Ovary (tissue), 9 donors: ENCODE measurements around the gene ABCA1. TPM values are rescaled to one million over a fixed set of nuclear protein-coding genes. Genes with fewer than 3 reads are reported as not detected.

Source experiments
- DNase-seq, 5 donors: peaks; one replicate each; pipeline ENCODE4 v3.0.0-alpha.2; 2019 to 2020
- H3K27ac ChIP-seq, 2 donors: fragments of 200-600 bp; one replicate each; pipeline versions ENCODE4 v1.5.1 to v1.8.0; 2019 to 2022
- H3K27me3 ChIP-seq: fragments of 200-600 bp; one replicate; pipeline ENCODE4 v1.8.0; 2022
- H3K36me3 ChIP-seq: fragments of 200-600 bp; sonication (generic); one replicate; pipeline ENCODE4 v1.5.1; 2019
- H3K4me1 ChIP-seq: one replicate; pipeline ENCODE4 v1.8.1; 2013; ENCODE audit warnings: mild to moderate bottlenecking, moderate library complexity; ENCODE audit not compliant: insufficient read depth
- H3K4me3 ChIP-seq: fragments of 200-600 bp; sonication (generic); one replicate; pipeline ENCODE4 v1.5.1; 2017
- H3K9me3 ChIP-seq, 2 donors: fragments of 200-600 bp in 1 of 2; sonication (generic) in 1 of 2; one replicate each; pipeline versions ENCODE4 v1.5.1 to v1.8.1; 2013 to 2019; ENCODE audit warnings: mild to moderate bottlenecking in 1 of 2, moderate library complexity in 1 of 2
- EP300 ChIP-seq: sonication (generic); formaldehyde crosslinking; IDR thresholded peaks from one replicate; pipeline ENCODE4 v1.6.1; 2017; ENCODE audit warnings: antibody characterized with exemption
- POLR2A ChIP-seq: fragments of 450-650 bp; IDR thresholded peaks from one replicate; pipeline ENCODE4 v1.6.1; 2017; ENCODE audit warnings: antibody characterized with exemption, mild to moderate bottlenecking, moderate library complexity
- WGBS, 3 donors: extraction: QIAGEN DNeasy Blood & Tissue Kit in 1 of 3; methylation state at CpG; one replicate each; pipeline versions ENCODE4 v1.1.5 to v1.1.7; 2013 to 2017; 5-methylcytosine and 5-hydroxymethylcytosine counted together
- intact Hi-C, 4 donors: fragments of 100-400 bp; cut with DNase I; formaldehyde crosslinking; loops; one replicate each; pipeline versions ENCODE4 v1.11.0 to v1.15.1; 2022 to 2023
- polyA plus RNA-seq, 2 donors: library from polyadenylated mRNA; stranded (reverse); fragments of 200-250 nt in 1 of 2; fragments of 350-450 nt in 1 of 2; fragmentation: Illumina TruSeq in 1 of 2; extraction: RNeasy Lipid Tissue Mini Kit (QIAGEN cat#74804) in 1 of 2; gene quantifications; one replicate each; pipeline ENCODE4 v1.2.3, GENCODE V29; 2013 to 2014
- total RNA-seq, 7 donors: library from RNA; depleted of rRNA in 2 of 7; stranded (reverse); fragments of >200 nt in 2 of 7; fragmentation: NEBNext Ultra II Directional in 3 of 7; extraction: Animal tissue kit (Norgen Biotek cat#: 25700) in 3 of 7; gene quantifications; one replicate each; pipeline versions ENCODE4 v1.1.0 to v1.2.4, GENCODE V29; 2016 to 2023
- TF ChIP-seq, protein P1 (sequence below), 3 donors: fragments of 450-650 bp in 2 of 3; fragments of 200-600 bp in 1 of 3; IDR thresholded peaks; one replicate each; pipeline versions ENCODE4 v1.5.1 to v1.8.0; 2016 to 2022; ENCODE audit warnings: antibody characterized with exemption in 3 of 3, mild to moderate bottlenecking in 1 of 3
- donor health status: DM: no; HTN: no; CAD: no; lungs with moderate emphysema.
- donor health status: DM: no; HTN: no; CAD: no.
- donor health status: Bipolar disorder and iron deficiency.
- donor health status: DM: yes; HTN: yes; CAD: no.
- donor health status: DM: no; HTN: no; CAD: no.
- donor health status: DM: yes; HTN: yes; CAD: no.

The ABCA1 gene
- total and polyA plus RNA-seq, 9 donors = 7.4 to 24.5 (median 17.5) TPM

DNA sequence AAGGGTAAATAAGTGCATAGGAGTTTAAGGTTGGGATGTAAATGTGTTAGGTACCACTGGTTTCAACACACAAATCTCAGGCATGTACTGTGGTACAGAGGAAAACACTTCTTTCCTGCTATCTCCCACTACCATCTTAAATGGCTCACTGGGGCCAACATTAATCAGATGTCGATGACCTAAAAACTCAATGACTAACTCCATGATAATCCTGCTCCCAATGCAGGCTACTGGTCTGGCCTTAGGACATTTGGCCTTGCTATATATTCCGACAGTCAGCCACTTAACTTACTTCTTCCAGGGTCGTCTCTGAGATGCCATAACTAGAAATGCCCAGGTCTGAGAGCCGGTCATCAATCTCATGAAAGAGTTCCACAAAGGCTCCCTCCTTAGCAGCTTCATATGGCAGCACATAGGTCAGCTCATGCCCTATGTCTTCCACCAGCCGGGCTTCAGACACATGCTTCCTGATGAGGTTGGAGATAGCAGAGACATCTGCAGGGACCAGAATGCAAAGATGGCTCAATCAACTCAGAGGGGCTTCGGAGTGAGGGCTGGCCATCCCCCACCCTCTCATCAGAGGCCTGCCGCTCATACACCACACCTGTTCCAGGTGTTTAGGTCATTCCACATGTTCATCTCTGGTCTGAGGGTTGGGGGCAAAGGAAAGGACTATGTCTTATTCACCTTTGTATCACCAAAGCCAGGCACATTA lies 111.9 kb downstream of the ABCA1 start:
- no peak overlapping the region for H3K27ac ChIP-seq
- no peaks in the 10 kb centered on the region for H3K4me1 ChIP-seq
- H3K27me3 ChIP-seq = no peaks in the 10 kb centered on the region
- H3K36me3 ChIP-seq = no peaks in the 10 kb centered on the region
- no peak overlapping the region for H3K4me3 ChIP-seq
- TF ChIP-seq, protein P1, sequence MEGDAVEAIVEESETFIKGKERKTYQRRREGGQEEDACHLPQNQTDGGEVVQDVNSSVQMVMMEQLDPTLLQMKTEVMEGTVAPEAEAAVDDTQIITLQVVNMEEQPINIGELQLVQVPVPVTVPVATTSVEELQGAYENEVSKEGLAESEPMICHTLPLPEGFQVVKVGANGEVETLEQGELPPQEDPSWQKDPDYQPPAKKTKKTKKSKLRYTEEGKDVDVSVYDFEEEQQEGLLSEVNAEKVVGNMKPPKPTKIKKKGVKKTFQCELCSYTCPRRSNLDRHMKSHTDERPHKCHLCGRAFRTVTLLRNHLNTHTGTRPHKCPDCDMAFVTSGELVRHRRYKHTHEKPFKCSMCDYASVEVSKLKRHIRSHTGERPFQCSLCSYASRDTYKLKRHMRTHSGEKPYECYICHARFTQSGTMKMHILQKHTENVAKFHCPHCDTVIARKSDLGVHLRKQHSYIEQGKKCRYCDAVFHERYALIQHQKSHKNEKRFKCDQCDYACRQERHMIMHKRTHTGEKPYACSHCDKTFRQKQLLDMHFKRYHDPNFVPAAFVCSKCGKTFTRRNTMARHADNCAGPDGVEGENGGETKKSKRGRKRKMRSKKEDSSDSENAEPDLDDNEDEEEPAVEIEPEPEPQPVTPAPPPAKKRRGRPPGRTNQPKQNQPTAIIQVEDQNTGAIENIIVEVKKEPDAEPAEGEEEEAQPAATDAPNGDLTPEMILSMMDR (IDR thresholded peaks at IDR 0.05) = no peak
- TF ChIP-seq POLR2A (no peak), EP300 (no peak)
- 94 to 99% (median 95%) methylated on average over 7 of the region's 7 CpGs for WGBS, 3 donors
- DNase-seq = no peak
- no peaks in the 10 kb centered on the region for H3K9me3 ChIP-seq
- intact Hi-C loops = no loop called here

DNA sequence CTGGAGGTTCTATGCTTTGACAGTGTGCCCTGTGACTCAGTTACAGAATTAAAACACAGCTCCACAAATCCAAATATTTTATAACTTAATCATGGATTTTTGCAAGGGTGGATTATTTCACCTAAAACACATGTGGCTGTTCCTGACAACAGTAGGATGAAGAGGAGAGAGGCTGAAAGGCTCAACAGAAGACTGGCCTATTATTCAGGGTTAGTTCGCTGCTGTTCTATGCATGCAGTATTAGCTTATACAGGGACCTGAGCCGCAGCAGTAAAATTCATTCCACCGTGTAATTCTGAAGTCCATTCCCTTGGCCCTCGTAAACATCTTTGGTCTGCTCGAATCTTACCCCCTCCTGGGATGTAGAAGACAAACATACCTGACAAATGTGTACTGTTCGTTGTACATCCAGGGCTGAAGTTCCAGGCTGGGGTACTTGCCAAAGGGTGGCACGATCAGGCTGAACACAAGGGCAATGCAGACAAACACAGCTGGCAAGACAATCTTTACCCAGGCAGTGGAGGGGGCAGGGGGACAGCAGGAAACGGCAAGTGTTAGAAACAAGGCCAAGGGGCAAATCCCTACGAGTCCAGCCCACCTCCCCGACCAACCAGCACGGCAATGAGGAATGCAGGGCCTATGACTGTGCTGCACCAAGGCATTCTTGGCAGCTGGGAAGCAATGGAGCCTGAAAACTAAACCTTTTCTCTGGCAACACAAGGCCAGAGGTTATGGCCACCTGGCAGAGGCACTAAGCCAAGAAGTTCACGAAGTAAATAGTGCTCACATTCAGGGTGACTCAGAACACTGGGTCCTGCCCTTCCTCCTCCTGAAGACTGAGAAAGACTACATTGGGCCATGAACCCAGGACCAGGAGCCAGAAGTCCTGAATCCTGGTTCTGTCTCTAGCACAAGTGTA lies 117.3 kb downstream of the ABCA1 start:
- Histone ChIP-seq H3K4me1 (no peaks in the 10 kb centered on the region), H3K4me3 (no peak overlapping the region), H3K27me3 (no peaks in the 10 kb centered on the region), H3K9me3 (no peaks in the 10 kb centered on the region), H3K36me3 (no peaks in the 10 kb centered on the region), H3K27ac (no peak overlapping the region)
- WGBS, 3 donors = 45 to 53% (median 49%) methylated on average over 12 of the region's 12 CpGs
- no peak for DNase-seq
- intact Hi-C loops = no loop called here
- TF ChIP-seq EP300 (no peak), POLR2A (no peak)
- TF ChIP-seq, protein P1 (IDR thresholded peaks at IDR 0.05) = no peak

DNA sequence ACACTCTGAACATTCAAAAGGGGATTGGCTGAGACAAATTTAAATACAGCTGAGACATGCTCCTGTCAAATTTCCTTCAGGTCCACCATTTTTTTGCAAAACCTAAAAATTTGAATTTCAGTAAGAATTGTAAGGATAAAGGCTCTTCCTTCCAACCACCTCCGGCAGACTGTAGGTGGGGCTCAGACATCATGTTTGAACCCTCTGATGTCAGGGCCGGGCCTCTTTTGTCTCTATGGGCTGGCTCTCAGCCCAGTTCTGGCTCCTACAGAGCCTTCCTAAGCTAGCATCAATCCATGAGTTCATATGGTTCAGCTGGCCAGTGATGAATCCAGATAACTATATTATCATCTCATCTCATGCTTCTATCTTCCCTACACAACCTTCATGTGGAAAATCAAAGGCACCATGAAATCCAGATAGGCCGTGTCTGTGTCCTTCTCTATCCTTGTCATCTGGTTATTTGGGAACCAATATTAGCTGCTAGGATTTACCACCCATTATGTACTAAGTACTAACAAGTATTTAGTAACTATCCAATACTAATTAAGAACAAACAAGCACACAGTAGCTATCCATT lies 119.8 kb downstream of the ABCA1 start:
- Histone ChIP-seq H3K9me3 (no peaks in the 10 kb centered on the region), H3K4me3 (no peak overlapping the region), H3K27ac (no peak overlapping the region), H3K4me1 (no peaks in the 10 kb centered on the region), H3K27me3 (no peaks in the 10 kb centered on the region), H3K36me3 (no peaks in the 10 kb centered on the region)
- TF ChIP-seq EP300 = no peak
- TF ChIP-seq POLR2A = no peak
- TF ChIP-seq, protein P1 (IDR thresholded peaks at IDR 0.05) = no peak
- intact Hi-C loops = no loop called here
- peak; percentile 24 to 46 (median 39) for DNase-seq
- 46 to 61% (median 57%) methylated on average over 3 of the region's 3 CpGs for WGBS, 3 donors

DNA sequence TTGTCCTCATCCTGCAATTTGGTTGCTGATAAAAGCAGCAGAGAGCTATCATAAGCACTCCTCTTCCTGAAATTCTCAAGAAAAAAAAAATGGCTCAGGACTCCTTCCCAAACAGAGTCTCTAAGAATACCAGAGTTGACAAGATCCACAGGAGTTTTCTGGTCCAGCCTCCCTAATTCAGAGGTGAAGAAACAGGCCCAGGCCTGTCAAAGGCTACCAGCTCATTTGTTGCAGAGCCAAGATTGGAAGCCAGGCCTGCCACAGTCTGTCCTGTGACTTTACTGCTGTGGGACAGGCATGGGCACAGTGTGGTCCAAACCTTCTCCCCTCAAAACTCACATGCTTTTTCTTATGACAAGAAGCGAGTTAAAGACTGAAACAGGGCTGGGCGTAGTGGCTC lies 122.5 kb downstream of the ABCA1 start:
- H3K36me3 ChIP-seq = no peaks in the 10 kb centered on the region
- no peaks in the 10 kb centered on the region for H3K27me3 ChIP-seq
- no peaks in the 10 kb centered on the region for H3K9me3 ChIP-seq
- H3K4me1 ChIP-seq = no peaks in the 10 kb centered on the region
- intact Hi-C loops = no loop called here
- no peak for DNase-seq
- H3K27ac ChIP-seq = no peak overlapping the region
- 92 to 100% (median 94%) methylated on average over 2 of the region's 2 CpGs for WGBS, 3 donors
- TF ChIP-seq EP300 = no peak
- no peak overlapping the region for H3K4me3 ChIP-seq
